Renal pelvis (tissue), 12 donors: ENCODE data around the gene MMD2. TPM values are rescaled to one million over a fixed set of nuclear protein-coding genes. Genes with fewer than 3 reads are reported as not detected.
"Not testable (repeated sequence)": the region's sequence is repeated elsewhere in the genome, so short reads cannot be mapped to it uniquely, and the experiment has no call there.

Experiments
- DNase-seq: peaks from one replicate; pipeline ENCODE4 v3.0.0-alpha.2; 2013
- long read RNA-seq, 16 experiments: transcript quantifications; one replicate each; lab custom pipeline, GENCODE V29; 2026
- polyA plus RNA-seq, 3 donors: library from polyadenylated mRNA; unstranded; fragments of 120-200 nt; gene quantifications; one replicate each; pipeline ENCODE4 v1.2.1, GENCODE V29; 2013; ENCODE audit not compliant: insufficient read length in 3 of 3

Gene MMD2
- polyA plus RNA-seq, result under 1 TPM in 1 of 3 donors, not detected in 2; 0.23 TPM
- long read RNA-seq, donor 1, result 0 reads
- long read RNA-seq, donor 2, result 0 reads
- long read RNA-seq, donor 3, result 0 reads
- long read RNA-seq, donor 4, result 0 reads
- long read RNA-seq, donor 5, result 0 reads
- long read RNA-seq, donor 6, result 0 reads
- long read RNA-seq, donor 7, result 0 reads
- long read RNA-seq, donor 8, result 0 reads
- long read RNA-seq, donor 9, result 0 reads
- long read RNA-seq, donor 10, result 0 reads
- long read RNA-seq, donor 11, result 0 reads
- long read RNA-seq, donor 12, result 0 reads
- long read RNA-seq, donor 13, result 0 reads
- long read RNA-seq, donor 14, result 0 reads
- long read RNA-seq, donor 15, result 0 reads
- long read RNA-seq, donor 16, result 0 reads

- no peak for DNase-seq
These were observed at the start of gene MMD2 for GRCh38 chr7:4958477-4959301. TSS of gene MMD2 (minus strand) at chr7:4959187. CDS start at chr7:4959017, 170 bp downstream.

- DNase-seq, result no peak
These were observed 46.1 kb upstream of the MMD2 start for GRCh38 chr7:5005066-5005465.

GRCh38 chr7:5001911-5002310 lies 42.9 kb upstream of the MMD2 start:
- no peak for DNase-seq

- DNase-seq, result no peak
These were observed 42.0 kb upstream of the MMD2 start for GRCh38 chr7:5001003-5001402.

GRCh38 chr7:4999369-4999950 lies 40.5 kb upstream of the MMD2 start:
- no peak for DNase-seq

GRCh38 chr7:4998910-4999309 lies 39.9 kb upstream of the MMD2 start:
- no peak for DNase-seq

- DNase-seq, result no peak
These were observed 39.3 kb upstream of the MMD2 start for GRCh38 chr7:4998244-4998643.

GRCh38 chr7:4996696-4997222 lies 37.8 kb upstream of the MMD2 start:
- DNase-seq, result no peak

- no peak for DNase-seq
These were observed 36.5 kb upstream of the MMD2 start for GRCh38 chr7:4995429-4995969.

- no peak for DNase-seq
These were observed 34.5 kb upstream of the MMD2 start for GRCh38 chr7:4993471-4993870.

- not testable (repeated sequence) for DNase-seq
These were observed 23.8 kb upstream of the MMD2 start for GRCh38 chr7:4982741-4983140.

GRCh38 chr7:4981295-4981890 lies 22.4 kb upstream of the MMD2 start:
- DNase-seq, result not testable (repeated sequence)

- DNase-seq, result not testable (repeated sequence)
These were observed 16.6 kb upstream of the MMD2 start for GRCh38 chr7:4975626-4976025.

- peak; percentile 93 for DNase-seq
These were observed 14.8 kb upstream of the MMD2 start for GRCh38 chr7:4973728-4974198.

GRCh38 chr7:4972446-4972845 lies 13.5 kb upstream of the MMD2 start:
- not testable (repeated sequence) for DNase-seq

- DNase-seq, result no peak
These were observed 6.5 kb upstream of the MMD2 start for GRCh38 chr7:4965295-4966022.

GRCh38 chr7:4964506-4964905 lies 5.5 kb upstream of the MMD2 start:
- DNase-seq, result no peak

- DNase-seq, result no peak
These were observed 4.1 kb upstream of the MMD2 start for GRCh38 chr7:4962872-4963775.

- no peak for DNase-seq
These were observed 1.4 kb upstream of the MMD2 start for GRCh38 chr7:4960363-4960762.

GRCh38 chr7:4959893-4960292 lies 906 bp upstream of the MMD2 start:
- no peak for DNase-seq
